Stomach (tissue), 9 donors: ENCODE measurements around the gene OS9. TPM values are rescaled to one million over a fixed set of nuclear protein-coding genes. Genes with fewer than 3 reads are reported as not detected.

Source experiments
- DNase-seq, 2 donors: peaks; one replicate each; pipeline versions ENCODE4 v3.0.0 to v3.0.0-alpha.2; 2013 to 2019
- H3K27ac ChIP-seq, 5 donors: fragments of 200-600 bp in 4 of 5; sonication (generic) in 4 of 5; one replicate each; pipeline ENCODE4 v1.5.1; 2013 to 2019; ENCODE audit warnings: mild to moderate bottlenecking in 1 of 5, moderate library complexity in 1 of 5
- H3K27me3 ChIP-seq, 3 donors: fragments of 200-600 bp; sonication (generic); one replicate each; pipeline ENCODE4 v1.5.1; 2017 to 2019; ENCODE audit warnings: mixed run types in 1 of 3
- H3K36me3 ChIP-seq, 4 donors: fragments of 200-600 bp; sonication (generic); 1 replicate in 3 of 4; 2 replicates in 1 of 4; pipeline ENCODE4 v1.5.1; 2016 to 2019
- H3K4me1 ChIP-seq, 4 donors: fragments of 200-600 bp; sonication (generic); one replicate each; pipeline ENCODE4 v1.5.1; 2016 to 2019
- H3K4me3 ChIP-seq, 4 donors: fragments of 200-600 bp; sonication (generic) in 3 of 4; one replicate each; pipeline ENCODE4 v1.5.1; 2016 to 2019; ENCODE audit warnings: mild to moderate bottlenecking in 1 of 4
- H3K9me3 ChIP-seq, 4 donors: fragments of 200-600 bp; sonication (generic); one replicate each; pipeline ENCODE4 v1.5.1; 2016 to 2019
- EP300 ChIP-seq: sonication (generic); formaldehyde crosslinking; IDR thresholded peaks from one replicate; pipeline ENCODE4 v1.6.1; 2017; ENCODE audit warnings: antibody characterized with exemption
- POLR2A ChIP-seq, 4 donors: fragments of 450-650 bp; IDR thresholded peaks; one replicate each; pipeline ENCODE4 v1.6.1; 2016; ENCODE audit warnings: antibody characterized with exemption in 4 of 4, control low read depth in 2 of 4, mild to moderate bottlenecking in 1 of 4, moderate library complexity in 1 of 4
- POLR2AphosphoS5 ChIP-seq, 3 donors: sonication (generic); formaldehyde crosslinking; IDR thresholded peaks; one replicate each; pipeline ENCODE4 v1.6.1; 2016; ENCODE audit warnings: antibody characterized with exemption in 3 of 3
- WGBS, 5 donors: extraction: QIAGEN DNeasy Blood & Tissue Kit in 3 of 5; methylation state at CpG; one replicate each; pipeline versions ENCODE4 v1.1.5 to v1.1.7; 2013 to 2018; 5-methylcytosine and 5-hydroxymethylcytosine counted together
- intact Hi-C: fragments of 100-400 bp; cut with DNase I; formaldehyde crosslinking; loops from one replicate; pipeline ENCODE4 v1.15.1; 2023; ENCODE audit warnings: low total_unique reads
- polyA plus RNA-seq, 3 donors: library from polyadenylated mRNA; stranded (reverse); fragments of 200-250 nt; gene quantifications; one replicate each; pipeline ENCODE4 v1.2.3, GENCODE V29; 2013
- total RNA-seq, 5 donors: library from RNA; depleted of rRNA; stranded (reverse); fragments of >200 nt; gene quantifications; one replicate each; pipeline versions ENCODE4 v1.1.0 to v1.2.3, GENCODE V29; 2014 to 2016
- TF ChIP-seq, protein P1 (sequence below), 7 experiments: fragments of 450-650 bp in 4 of 7; fragments of 200-600 bp in 3 of 7; sonication (generic) in 3 of 7; IDR thresholded peaks; one replicate each; pipeline ENCODE4 v1.5.1; 2016 to 2019; ENCODE audit warnings: antibody characterized with exemption in 7 of 7, control low read depth in 2 of 7, mild to moderate bottlenecking in 1 of 7
- donor health status: healthy with polysubstance abuse.
- donor health status: Bipolar disorder and iron deficiency.
- donor health status: healthy.

The OS9 gene
- total and polyA plus RNA-seq, 8 donors, result 85.8 to 408 (median 169) TPM

GRCh38 chr12:57679697-57680096 is 14.2 kb upstream of the OS9 start:
- Histone ChIP-seq H3K4me3 (no peak overlapping the region), H3K27me3 (peaks cover 0 to 5% (median 0%) of the 10 kb centered on the region in 3 donors), H3K4me1 (no peaks in the 10 kb centered on the region), H3K27ac (no peak overlapping the region), H3K36me3 (no peaks in the 10 kb centered on the region), H3K9me3 (peaks cover 0 to 4% (median 2%) of the 10 kb centered on the region in 4 donors)
- intact Hi-C loops, result loop anchor here (10.0 kb wide), 1 partner anchor 45 kb away; the partner anchor contains the start of gene B4GALNT1
- TF ChIP-seq EP300, result no peak
- TF ChIP-seq, protein P1, sequence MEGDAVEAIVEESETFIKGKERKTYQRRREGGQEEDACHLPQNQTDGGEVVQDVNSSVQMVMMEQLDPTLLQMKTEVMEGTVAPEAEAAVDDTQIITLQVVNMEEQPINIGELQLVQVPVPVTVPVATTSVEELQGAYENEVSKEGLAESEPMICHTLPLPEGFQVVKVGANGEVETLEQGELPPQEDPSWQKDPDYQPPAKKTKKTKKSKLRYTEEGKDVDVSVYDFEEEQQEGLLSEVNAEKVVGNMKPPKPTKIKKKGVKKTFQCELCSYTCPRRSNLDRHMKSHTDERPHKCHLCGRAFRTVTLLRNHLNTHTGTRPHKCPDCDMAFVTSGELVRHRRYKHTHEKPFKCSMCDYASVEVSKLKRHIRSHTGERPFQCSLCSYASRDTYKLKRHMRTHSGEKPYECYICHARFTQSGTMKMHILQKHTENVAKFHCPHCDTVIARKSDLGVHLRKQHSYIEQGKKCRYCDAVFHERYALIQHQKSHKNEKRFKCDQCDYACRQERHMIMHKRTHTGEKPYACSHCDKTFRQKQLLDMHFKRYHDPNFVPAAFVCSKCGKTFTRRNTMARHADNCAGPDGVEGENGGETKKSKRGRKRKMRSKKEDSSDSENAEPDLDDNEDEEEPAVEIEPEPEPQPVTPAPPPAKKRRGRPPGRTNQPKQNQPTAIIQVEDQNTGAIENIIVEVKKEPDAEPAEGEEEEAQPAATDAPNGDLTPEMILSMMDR (IDR thresholded peaks at IDR 0.05), result no peak
- no peak for TF ChIP-seq POLR2AphosphoS5 (IDR thresholded peaks at IDR 0.05)
- no peak for TF ChIP-seq POLR2A (IDR thresholded peaks at IDR 0.05)
- DNase-seq, result no peak

DNA sequence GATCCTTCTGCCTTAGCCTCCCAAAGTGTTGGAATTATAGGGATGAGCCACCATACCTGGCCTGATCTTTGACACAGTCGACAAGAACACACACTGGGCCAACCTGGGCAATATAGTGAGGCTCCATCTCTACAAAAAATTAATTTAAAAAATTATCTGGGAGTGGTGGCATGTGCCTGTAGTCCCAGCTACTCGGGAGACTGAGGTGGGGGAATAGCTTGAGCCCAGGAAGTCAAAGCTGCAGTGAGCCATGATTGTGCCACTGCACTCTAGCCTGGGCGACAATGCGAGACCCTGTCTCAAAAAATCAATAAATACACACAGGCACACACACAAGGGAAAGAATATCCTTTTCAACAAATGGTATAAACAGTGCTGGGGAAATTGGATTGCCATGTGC is 6.1 kb upstream of the OS9 start:
- no peak for DNase-seq
- intact Hi-C loops, result loop anchor here (10.0 kb wide), 1 partner anchor 53 kb away; the partner anchor contains the start of gene B4GALNT1
- H3K27ac ChIP-seq, result no peak overlapping the region
- 62 to 75% (median 67%) methylated on average over 4 of the region's 4 CpGs for WGBS, 5 donors
- TF ChIP-seq EP300 (no peak), POLR2A (IDR thresholded peaks at IDR 0.05) (no peak), POLR2AphosphoS5 (IDR thresholded peaks at IDR 0.05) (no peak)
- TF ChIP-seq, protein P1 (IDR thresholded peaks at IDR 0.05), result no peak
- H3K27me3 ChIP-seq, result peaks cover 0 to 33% (median 0%) of the 10 kb centered on the region in 3 donors
- H3K4me3 ChIP-seq, result no peak overlapping the region
- peaks cover 0 to under 1% (median 0%) of the 10 kb centered on the region in 4 donors for H3K4me1 ChIP-seq
- H3K36me3 ChIP-seq, result no peaks in the 10 kb centered on the region
- H3K9me3 ChIP-seq, result no peaks in the 10 kb centered on the region

GRCh38 chr12:57688931-57689330 is 5.0 kb upstream of the OS9 start:
- TF ChIP-seq POLR2AphosphoS5 (IDR thresholded peaks at IDR 0.05) (no peak), EP300 (no peak), POLR2A (IDR thresholded peaks at IDR 0.05) (no peak)
- TF ChIP-seq, protein P1 (IDR thresholded peaks at IDR 0.05), result no peak
- no peak overlapping the region for H3K4me3 ChIP-seq
- 49 to 69% (median 52%) methylated on average over 2 of the region's 2 CpGs for WGBS, 5 donors
- intact Hi-C loops, result loop anchor here (10.0 kb wide), 1 partner anchor 54 kb away; the partner anchor contains the start of gene B4GALNT1
- DNase-seq, result no peak
- H3K27ac ChIP-seq, result no peak overlapping the region
- H3K4me1 ChIP-seq, result peaks cover 0 to 7% (median 5%) of the 10 kb centered on the region in 4 donors
- no peaks in the 10 kb centered on the region for H3K36me3 ChIP-seq
- H3K9me3 ChIP-seq, result no peaks in the 10 kb centered on the region
- peaks cover 0 to 33% (median 0%) of the 10 kb centered on the region in 3 donors for H3K27me3 ChIP-seq

- Histone ChIP-seq H3K27ac (no peak overlapping the region), H3K36me3 (peaks cover 18 to 21% (median 19%) of the 10 kb centered on the region in 4 donors), H3K27me3 (peaks cover 0 to 12% (median 0%) of the 10 kb centered on the region in 3 donors), H3K4me1 (peaks cover 7 to 22% (median 18%) of the 10 kb centered on the region in 4 donors), H3K9me3 (no peaks in the 10 kb centered on the region), H3K4me3 (no peak overlapping the region)
- DNase-seq, result no peak
- intact Hi-C loops, result no loop called here
- TF ChIP-seq EP300, result no peak
- no peak for TF ChIP-seq POLR2AphosphoS5 (IDR thresholded peaks at IDR 0.05)
- TF ChIP-seq, protein P1 (IDR thresholded peaks at IDR 0.05), result no peak
- no peak for TF ChIP-seq POLR2A (IDR thresholded peaks at IDR 0.05)
- 90 to 98% (median 94%) methylated on average over 15 of the region's 15 CpGs for WGBS, 5 donors
Observed at GRCh38 chr12:57692500-57692899, 1.4 kb upstream of the OS9 start.
